Parathyroid adenoma (tissue), 2 donors: ENCODE results near the gene GRAP.

ENCODE experiments used
- H2AFZ ChIP-seq: fragments of 300-600 bp; sonication (generic); one replicate; pipeline ENCODE4 v1.7.0; 2017; ENCODE audit warnings: antibody characterized with exemption, mild to moderate bottlenecking
- H3K27ac ChIP-seq: fragments of 300-600 bp; sonication (generic); one replicate; pipeline ENCODE4 v1.7.0; 2017
- H3K27me3 ChIP-seq: fragments of 300-600 bp; sonication (generic); one replicate; pipeline ENCODE4 v1.7.0; 2017; ENCODE audit warnings: low read length; ENCODE audit not compliant: control insufficient read depth, insufficient read depth
- H3K36me3 ChIP-seq: fragments of 300-600 bp; sonication (generic); one replicate; pipeline ENCODE4 v1.7.0; 2017; ENCODE audit warnings: low read length; ENCODE audit not compliant: control insufficient read depth, insufficient read depth
- H3K4me1 ChIP-seq: fragments of 300-600 bp; sonication (generic); one replicate; pipeline ENCODE4 v1.7.0; 2017; ENCODE audit warnings: control low read depth
- H3K4me2 ChIP-seq: fragments of 300-600 bp; sonication (generic); one replicate; pipeline ENCODE4 v1.7.0; 2017; ENCODE audit warnings: low read length
- H3K4me3 ChIP-seq: fragments of 300-600 bp; sonication (generic); one replicate; pipeline ENCODE4 v1.7.0; 2017; ENCODE audit warnings: low read depth, low read length
- H3K79me2 ChIP-seq: fragments of 300-600 bp; sonication (generic); one replicate; pipeline ENCODE4 v1.7.0; 2017; ENCODE audit warnings: control low read depth
- H3K9ac ChIP-seq: fragments of 300-600 bp; sonication (generic); one replicate; pipeline ENCODE4 v1.7.0; 2017; ENCODE audit warnings: mild to moderate bottlenecking
- H3K9me3 ChIP-seq: fragments of 300-600 bp; sonication (generic); one replicate; pipeline ENCODE4 v1.7.0; 2017; ENCODE audit warnings: low read length; ENCODE audit not compliant: control insufficient read depth
- TF ChIP-seq, protein P1 (sequence below): fragments of 300-600 bp; sonication (generic); IDR thresholded peaks from one replicate; pipeline ENCODE4 v1.7.0; 2017; ENCODE audit warnings: antibody characterized with exemption, mild to moderate bottlenecking
- donor health status: primary hyperparathyroidism.

GRAP gene

DNA sequence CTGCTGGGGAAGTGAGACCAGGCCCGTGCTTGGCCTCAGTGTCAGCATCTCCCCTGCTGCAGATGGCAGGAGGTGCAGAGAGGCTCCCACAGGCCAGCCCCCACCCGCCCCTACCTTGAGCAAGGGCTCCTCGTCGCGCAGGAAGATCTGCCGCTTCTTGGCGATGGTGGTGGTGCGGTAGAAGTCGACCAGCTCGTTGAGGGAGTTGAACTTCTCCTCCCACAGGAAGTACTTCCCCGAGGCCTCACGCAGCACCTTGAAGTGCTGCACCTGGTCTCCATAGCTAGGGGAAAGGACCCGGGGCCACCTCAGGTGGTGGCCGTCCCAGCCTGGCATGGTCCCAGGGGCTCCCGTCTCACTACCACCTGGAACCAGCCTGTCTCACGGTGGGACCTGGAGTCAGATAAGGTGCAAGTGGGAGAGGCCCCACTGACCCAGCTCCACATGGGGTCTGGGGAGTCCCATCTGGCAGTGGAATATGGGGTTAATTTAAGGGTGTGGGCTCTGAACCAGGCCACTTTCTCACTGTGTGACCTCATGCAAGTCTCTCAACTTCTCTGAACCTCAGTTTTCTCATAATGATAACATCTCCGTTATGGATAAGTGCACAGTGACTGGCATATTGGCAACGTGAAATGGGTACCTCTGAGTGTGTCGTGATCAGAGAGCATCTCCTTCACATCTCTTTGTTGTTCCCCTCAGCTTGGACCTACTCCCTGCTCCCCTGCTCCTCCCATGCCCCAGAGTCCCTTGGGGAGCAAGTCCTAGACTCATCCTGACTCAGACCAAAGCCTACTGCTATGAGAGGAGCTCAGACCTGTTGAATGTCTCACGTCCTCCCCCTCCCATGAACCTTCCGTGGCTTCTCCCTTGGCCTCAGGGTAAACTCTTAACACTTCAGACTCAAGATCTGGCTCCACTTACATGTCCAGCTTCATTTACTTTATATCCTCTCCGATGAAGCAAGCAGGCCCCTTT is 22.4 kb downstream of the GRAP start:
- H3K27ac ChIP-seq = no peak overlapping the region
- TF ChIP-seq, protein P1, sequence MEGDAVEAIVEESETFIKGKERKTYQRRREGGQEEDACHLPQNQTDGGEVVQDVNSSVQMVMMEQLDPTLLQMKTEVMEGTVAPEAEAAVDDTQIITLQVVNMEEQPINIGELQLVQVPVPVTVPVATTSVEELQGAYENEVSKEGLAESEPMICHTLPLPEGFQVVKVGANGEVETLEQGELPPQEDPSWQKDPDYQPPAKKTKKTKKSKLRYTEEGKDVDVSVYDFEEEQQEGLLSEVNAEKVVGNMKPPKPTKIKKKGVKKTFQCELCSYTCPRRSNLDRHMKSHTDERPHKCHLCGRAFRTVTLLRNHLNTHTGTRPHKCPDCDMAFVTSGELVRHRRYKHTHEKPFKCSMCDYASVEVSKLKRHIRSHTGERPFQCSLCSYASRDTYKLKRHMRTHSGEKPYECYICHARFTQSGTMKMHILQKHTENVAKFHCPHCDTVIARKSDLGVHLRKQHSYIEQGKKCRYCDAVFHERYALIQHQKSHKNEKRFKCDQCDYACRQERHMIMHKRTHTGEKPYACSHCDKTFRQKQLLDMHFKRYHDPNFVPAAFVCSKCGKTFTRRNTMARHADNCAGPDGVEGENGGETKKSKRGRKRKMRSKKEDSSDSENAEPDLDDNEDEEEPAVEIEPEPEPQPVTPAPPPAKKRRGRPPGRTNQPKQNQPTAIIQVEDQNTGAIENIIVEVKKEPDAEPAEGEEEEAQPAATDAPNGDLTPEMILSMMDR = no peak

DNA sequence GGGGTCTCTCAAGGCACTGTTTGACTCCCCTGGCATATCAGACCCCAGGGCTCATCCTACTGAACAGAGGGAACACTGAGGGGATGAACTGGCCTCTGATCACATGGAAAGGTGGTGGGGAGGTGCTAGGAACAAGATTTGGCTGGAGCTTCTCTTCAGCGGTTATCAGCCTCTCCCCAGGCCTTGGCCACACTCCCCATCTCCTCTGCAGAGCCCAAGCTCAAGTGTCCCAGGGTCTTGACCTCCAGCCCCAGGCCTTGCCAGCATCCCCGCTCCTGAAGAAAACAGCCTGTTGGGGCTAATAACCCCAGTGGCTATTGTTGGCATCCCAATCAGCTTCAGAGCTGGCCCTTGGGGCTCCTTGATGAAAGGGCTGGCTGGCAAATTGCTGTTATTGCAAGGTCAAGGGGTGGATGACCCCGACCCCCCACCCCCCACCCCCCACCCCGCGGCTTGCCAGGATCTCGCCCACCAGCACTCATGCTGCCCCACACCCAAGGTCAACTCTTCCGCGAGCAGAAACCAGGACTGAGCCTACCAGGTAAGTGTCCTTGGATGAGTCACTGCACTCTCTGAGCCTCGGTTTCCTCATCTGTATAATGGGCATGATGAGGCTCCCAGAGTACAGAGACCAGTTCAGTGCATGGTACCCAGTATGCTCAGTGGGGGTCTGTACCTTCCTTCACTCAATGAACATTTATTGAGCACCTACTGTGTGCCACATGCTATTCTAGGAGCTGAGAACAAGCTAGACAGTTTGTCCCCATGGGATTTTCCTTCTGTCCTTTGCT is 23.4 kb downstream of the GRAP start:
- Histone ChIP-seq H3K36me3 (no peaks in the 10 kb centered on the region), H3K4me1 (no peaks in the 10 kb centered on the region), H3K79me2 (no peaks in the 10 kb centered on the region), H3K27me3 (no peaks in the 10 kb centered on the region), H3K4me3 (no peak overlapping the region), H3K9me3 (no peaks in the 10 kb centered on the region), H3K27ac (no peak overlapping the region), H3K9ac (no peak overlapping the region), H3K4me2 (no peak overlapping the region), H2AFZ (no peak overlapping the region)
- TF ChIP-seq, protein P1 = no peak

More for the DNA sequence above, 22.4 kb downstream of the GRAP start:
- Histone ChIP-seq H3K4me1 (no peaks in the 10 kb centered on the region), H2AFZ (no peak overlapping the region), H3K9me3 (no peaks in the 10 kb centered on the region), H3K79me2 (no peaks in the 10 kb centered on the region), H3K9ac (no peak overlapping the region), H3K27me3 (no peaks in the 10 kb centered on the region), H3K4me2 (no peak overlapping the region), H3K36me3 (no peaks in the 10 kb centered on the region), H3K4me3 (no peak overlapping the region)

DNA sequence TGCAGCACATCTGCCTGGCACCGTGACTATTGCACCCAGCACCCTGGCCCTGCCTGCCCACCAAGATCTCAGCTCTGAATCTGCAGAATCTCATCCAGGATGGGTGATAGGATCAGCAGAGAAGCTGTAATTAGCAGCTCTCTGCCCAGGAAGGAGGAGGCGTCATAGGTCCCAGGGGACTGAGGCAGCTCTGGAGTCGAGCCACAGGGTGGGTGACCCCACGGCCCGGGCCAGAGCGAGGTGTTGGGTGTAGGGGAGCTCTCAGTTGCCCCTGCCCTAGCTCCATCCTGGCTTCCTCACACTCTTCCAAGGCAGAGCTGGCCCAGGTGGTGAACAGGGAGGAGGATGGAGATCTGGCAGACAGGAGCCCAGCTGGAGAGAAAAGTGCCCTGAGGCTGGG is 24.0 kb downstream of the GRAP start:
- no peaks in the 10 kb centered on the region for H3K4me1 ChIP-seq
- H3K9me3 ChIP-seq = no peaks in the 10 kb centered on the region
- no peaks in the 10 kb centered on the region for H3K36me3 ChIP-seq
- no peak overlapping the region for H3K4me3 ChIP-seq
- no peaks in the 10 kb centered on the region for H3K79me2 ChIP-seq
- H3K9ac ChIP-seq = no peak overlapping the region
- H3K27me3 ChIP-seq = no peaks in the 10 kb centered on the region
- TF ChIP-seq, protein P1 = no peak
- no peak overlapping the region for H3K4me2 ChIP-seq
- H2AFZ ChIP-seq = no peak overlapping the region
- H3K27ac ChIP-seq = no peak overlapping the region

DNA sequence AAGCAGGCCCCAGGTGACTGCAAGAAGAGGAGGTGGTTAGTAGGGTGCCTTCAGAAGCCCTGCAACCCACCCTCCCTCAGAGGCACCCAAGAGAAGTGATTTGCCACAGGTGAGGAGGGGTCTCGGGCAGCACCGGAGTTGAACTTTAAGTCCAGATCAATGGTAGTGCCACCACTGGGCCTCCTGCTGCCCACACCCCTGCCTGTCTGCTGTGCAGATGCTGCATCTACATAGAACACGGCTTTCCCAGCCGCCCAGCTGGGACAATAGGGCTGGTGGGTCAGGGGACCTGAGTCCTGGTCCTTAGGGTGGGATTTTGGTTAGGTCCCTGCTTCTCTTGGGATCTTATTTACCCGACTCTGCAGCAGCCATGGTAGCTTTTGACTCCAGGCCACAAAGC is 24.6 kb downstream of the GRAP start:
- H3K9ac ChIP-seq = no peak overlapping the region
- no peaks in the 10 kb centered on the region for H3K79me2 ChIP-seq
- no peak overlapping the region for H3K4me3 ChIP-seq
- H3K4me1 ChIP-seq = no peaks in the 10 kb centered on the region
- H3K27me3 ChIP-seq = no peaks in the 10 kb centered on the region
- no peak overlapping the region for H3K27ac ChIP-seq
- H3K9me3 ChIP-seq = no peaks in the 10 kb centered on the region
- H2AFZ ChIP-seq = no peak overlapping the region
- no peak overlapping the region for H3K4me2 ChIP-seq
- no peaks in the 10 kb centered on the region for H3K36me3 ChIP-seq
- TF ChIP-seq, protein P1 = no peak
